K562 (cell line): ENCODE measurements around the gene XIRP2. TPM values are rescaled to one million over a fixed set of nuclear protein-coding genes. Genes with fewer than 3 reads are reported as not detected.

Source experiments
- ATAC-seq: fragments of 200-7000 bp; cut with Tn5 transposase; 3 replicates; pipeline ENCODE4 v1.9.1; 2020; ENCODE audit warnings: moderate library complexity
- BruUV-seq: library from RNA; stranded (reverse); fragments of 400-500 nt; replicated peaks from 2 replicates; lab custom pipeline; 2021; lab: Mats Ljungman, UMichigan
- CTCF ChIA-PET: fragments of 300-600 bp; formaldehyde crosslinking; extraction: SDS; loops from one replicate; lab custom pipeline; 2021; ENCODE audit warnings: low intra/inter-chr PET ratio; lab: Yijun Ruan, JAX
- POLR2A ChIA-PET: fragments of 300-600, 350-650 bp; sonication (Branson Sonifier 250); formaldehyde crosslinking; extraction: SDS; loops from one replicate; lab custom pipeline; 2021; ENCODE audit warnings: antibody characterized with exemption, inconsistent platforms; lab: Yijun Ruan, JAX
- DNase-seq, 4 experiments: peaks; one replicate each; pipeline versions ENCODE4 v3.0.0 to v3.0.0-alpha.2; 2011 to 2018; ENCODE audit warnings: low spot score in 3 of 4, mixed read lengths in 3 of 4; ENCODE audit errors: extremely low read depth in 1 of 4
- FAIRE-seq: peaks from 2 replicates; lab custom pipeline; 2011; peaks lifted over from hg19 to GRCh38; lab: Jason Lieb, UNC
- H2AFZ ChIP-seq: 2 replicates; pipeline ENCODE4 v1.6.0; 2011; ENCODE audit warnings: low read depth, low read length, control low read depth, inconsistent platforms
- H3K27ac ChIP-seq: fragments of 200-600 bp; 3 replicates; pipeline ENCODE4 v1.8.0; 2011; ENCODE audit warnings: low read depth, mild to moderate bottlenecking, control low read depth, inconsistent platforms, low read length, moderate library complexity, mixed read lengths; ENCODE audit errors: extremely low read depth
- H3K27me3 ChIP-seq, 2 experiments: fragments of 300-600 bp in 1 of 2; 2 replicates in 1 of 2; 3 replicates in 1 of 2; pipeline versions ENCODE4 v1.6.0 to v1.8.0; 2011; ENCODE audit warnings: inconsistent platforms in 2 of 2, low read length in 2 of 2, mild to moderate bottlenecking in 1 of 2, mixed read lengths in 1 of 2, moderate library complexity in 1 of 2; ENCODE audit not compliant: control insufficient read depth in 2 of 2, insufficient read depth in 2 of 2
- H3K36me3 ChIP-seq: fragments of 300-600 bp; 3 replicates; pipeline ENCODE4 v1.8.0; 2011; ENCODE audit warnings: mild to moderate bottlenecking, low read length, inconsistent platforms; ENCODE audit not compliant: control insufficient read depth, insufficient read depth
- H3K4me1 ChIP-seq, 2 experiments: fragments of 200-600 bp in 1 of 2; replicated peaks in 1 of 2; 2 replicates in 1 of 2; 3 replicates in 1 of 2; pipeline versions ENCODE4 v1.5.1 to v1.8.0; 2011; ENCODE audit warnings: inconsistent platforms in 2 of 2, low read length in 2 of 2, mild to moderate bottlenecking in 1 of 2, mixed read lengths in 1 of 2, moderate library complexity in 1 of 2; ENCODE audit not compliant: control insufficient read depth in 2 of 2, insufficient read depth in 2 of 2
- H3K4me2 ChIP-seq: 2 replicates; pipeline ENCODE4 v1.6.1; 2011; ENCODE audit warnings: low read length, control low read depth, inconsistent platforms, mixed read lengths; ENCODE audit not compliant: insufficient read depth
- H3K4me3 ChIP-seq: fragments of 200-600 bp; sonication (generic), shearing (Covaris generic); 2 replicates; pipeline ENCODE4 v1.5.1; 2016; ENCODE audit warnings: control low read depth, inconsistent platforms
- H3K79me2 ChIP-seq: fragments of 200-600 bp; 3 replicates; pipeline ENCODE4 v1.8.0; 2011; ENCODE audit warnings: low read length, inconsistent platforms; ENCODE audit not compliant: control insufficient read depth, insufficient read depth
- H3K9ac ChIP-seq, 2 experiments: 2 replicates each; pipeline versions ENCODE4 v1.6.0 to v1.6.1; 2011; ENCODE audit warnings: low read depth in 2 of 2, low read length in 2 of 2, control low read depth in 1 of 2, inconsistent platforms in 1 of 2, mild to moderate bottlenecking in 1 of 2, mixed read lengths in 1 of 2; ENCODE audit not compliant: insufficient read depth in 1 of 2
- H3K9me1 ChIP-seq: one replicate; pipeline ENCODE4 v1.6.0; 2011; ENCODE audit warnings: inconsistent platforms, mild to moderate bottlenecking, low read length, moderate library complexity; ENCODE audit not compliant: control insufficient read depth, insufficient read depth
- H3K9me3 ChIP-seq: replicated peaks from 2 replicates; pipeline ENCODE4 v1.5.1; 2011; ENCODE audit warnings: low read depth, low read length, inconsistent platforms; ENCODE audit not compliant: control insufficient read depth, insufficient read depth
- H4K20me1 ChIP-seq: replicated peaks from 2 replicates; pipeline ENCODE4 v1.6.1; 2011; ENCODE audit warnings: low read length, inconsistent platforms, mixed read lengths; ENCODE audit not compliant: control insufficient read depth, insufficient read depth
- ATF3 ChIP-seq, 2 experiments: fragments of 450-650 bp in 1 of 2; sonication (generic) in 1 of 2; formaldehyde crosslinking in 1 of 2; IDR thresholded peaks in 1 of 2; conservative IDR thresholded peaks in 1 of 2; 2 replicates each; pipeline versions ENCODE4 v1.6.1 to v1.8.1; 2016 to 2023; ENCODE audit warnings: mild to moderate bottlenecking in 2 of 2, moderate library complexity in 2 of 2, inconsistent platforms in 1 of 2, missing genetic modification reagents in 1 of 2
- HCFC1 ChIP-seq: IDR thresholded peaks from 2 replicates; pipeline ENCODE4 v1.6.1; 2012; ENCODE audit warnings: low read depth, low read length, improper control_type of control experiment
- KLF10 ChIP-seq: fragments of 250-450 bp; sonication (Bioruptor Pico); IDR thresholded peaks from 2 replicates; pipeline ENCODE4 v1.6.1; 2021; ENCODE audit warnings: matching md5 sums
- MITF ChIP-seq: IDR thresholded peaks from 2 replicates; pipeline ENCODE4 v1.6.1; 2014; ENCODE audit warnings: antibody characterized with exemption
- MXI1 ChIP-seq: IDR thresholded peaks from 2 replicates; pipeline ENCODE4 v1.6.1; 2011; ENCODE audit warnings: low read depth, mild to moderate bottlenecking, improper control_type of control experiment, low read length
- POLR3A ChIP-seq: IDR thresholded peaks from 2 replicates; pipeline ENCODE4 v1.6.1; 2011; ENCODE audit warnings: borderline replicate concordance, mild to moderate bottlenecking, moderate library complexity; ENCODE audit not compliant: insufficient read length, insufficient read depth; ENCODE audit errors: extremely low read depth
- POU5F1 ChIP-seq: fragments of 150-350 bp; IDR thresholded peaks from 2 replicates; pipeline ENCODE4 v1.6.1; 2014; ENCODE audit warnings: borderline replicate concordance, low read length, low read depth, mild to moderate bottlenecking; ENCODE audit not compliant: partially characterized antibody
- SPI1 ChIP-seq: IDR thresholded peaks from 2 replicates; pipeline ENCODE4 v1.6.1; 2011; ENCODE audit warnings: low read depth, low read length, control low read depth, borderline replicate concordance
- TBL1XR1 ChIP-seq, 2 experiments: IDR thresholded peaks; 2 replicates each; pipeline ENCODE4 v1.6.1; 2012; ENCODE audit warnings: improper control_type of control experiment in 2 of 2, low read length in 2 of 2, mild to moderate bottlenecking in 1 of 2
- ZBED1 ChIP-seq: IDR thresholded peaks from 2 replicates; pipeline ENCODE4 v1.6.1; 2014
- ZBTB9 ChIP-seq: fragments of 450-650 bp; formaldehyde crosslinking; IDR thresholded peaks from 2 replicates; pipeline ENCODE4 v1.4.0; 2020; ENCODE audit warnings: mild to moderate bottlenecking, moderate library complexity
- ZMIZ1 ChIP-seq, 2 experiments: fragments of 150-350 bp in 1 of 2; IDR thresholded peaks; 2 replicates each; pipeline ENCODE4 v1.6.1; 2012 to 2016; ENCODE audit warnings: low read depth in 2 of 2, low read length in 2 of 2, mild to moderate bottlenecking in 1 of 2, moderate library complexity in 1 of 2
- ZNF140 ChIP-seq: fragments of 250-450 bp; sonication (Bioruptor Pico); IDR thresholded peaks from 2 replicates; pipeline ENCODE4 v1.8.0; 2021; ENCODE audit warnings: moderate library complexity, mild to moderate bottlenecking, inconsistent platforms
- WGBS: fragments of 100-300 bp; shearing (Covaris generic); methylation state at CpG from one replicate; pipeline ENCODE4 v1.1.6; 2016; ENCODE audit warnings: low coverage, mixed read lengths; ENCODE audit not compliant: insufficient coverage; ENCODE audit errors: missing lambda C conversion rate; 5-methylcytosine and 5-hydroxymethylcytosine counted together
- in situ Hi-C: fragments of 300-500 bp; cut with MboI; formaldehyde crosslinking; loops from 4 replicates; pipeline ENCODE4 v1.15.0; 2018; ENCODE audit warnings: inconsistent platforms, mixed read lengths
- intact Hi-C: fragments of 100-400 bp; cut with micrococcal nuclease; formaldehyde crosslinking; loops from 2 replicates; pipeline ENCODE4 v1.14.2; 2022
- polyA plus RNA-seq, 8 experiments: library from polyadenylated mRNA; depleted of rRNA in 4 of 8; stranded (reverse) in 5 of 8; unstranded in 3 of 8; fragments of >200 nt; fragmentation: Nextera tagmentation in 2 of 8; fragmentation: Illumina TruSeq in 1 of 8; extraction: Ambion mirVana in 2 of 8; extraction: Trizol in 1 of 8; gene quantifications; 2 replicates each; pipeline versions ENCODE4 v1.2.1 to v1.2.3, GENCODE V29; 2011 to 2014; ENCODE audit warnings: inconsistent platforms in 1 of 8, missing spikeins in 1 of 8
- total RNA-seq, 7 experiments: library from RNA; depleted of rRNA in 6 of 7; stranded (reverse); fragments of >200 nt in 6 of 7; fragmentation: Illumina TruSeq in 2 of 7; extraction: Trizol in 2 of 7; gene quantifications; 2 replicates each; pipeline versions ENCODE4 v1.2.1 to v1.2.3, GENCODE V29; 2011 to 2021; ENCODE audit warnings: low replicate concordance in 1 of 7

Gene XIRP2
- total and polyA plus RNA-seq, 9 of the 15 experiments (the other 6 are each of a cell fraction or from before 2014, with no cell fraction given) = 0.04 to 0.10 (median 0.04) TPM; not detected in 2

GRCh38 chr2:167069855-167070254, 181.6 kb downstream of the XIRP2 start:
- H3K4me2 ChIP-seq = no peak overlapping the region
- no peaks in the 10 kb centered on the region for H3K9me1 ChIP-seq
- ChIA-PET POLR2A (no interaction called here), CTCF (no interaction called here)
- H3K27ac ChIP-seq = no peak overlapping the region
- no peaks in the 10 kb centered on the region for H3K4me1 ChIP-seq
- H3K9me3 ChIP-seq = no peaks in the 10 kb centered on the region; the same call in 1 of the 2 replicates
- H3K27me3 ChIP-seq = no peaks in the 10 kb centered on the region
- in situ Hi-C loops = no loop called here
- no peak for ATAC-seq
- TF ChIP-seq KLF10 (CRISPR knock-in tag) (no peak), TBL1XR1 (IDR thresholded peaks at IDR 0.05; ENCODE audit: low read length in 2 of 2) (no peak), HCFC1 (no peak), ZBED1 (no peak), ZBTB9 (CRISPR knock-in tag) (no peak), POU5F1 (no peak), MXI1 (no peak), ZMIZ1 (IDR thresholded peaks at IDR 0.05; ENCODE audit: low read depth in 2 of 2, low read length in 2 of 2) (no peak), SPI1 (no peak), ATF3 (IDR thresholded peaks at IDR 0.05) (no peak), ATF3 (CRISPR knock-in tag; conservative IDR thresholded peaks at IDR 0.05) (no peak), MITF (no peak), ZNF140 (CRISPR knock-in tag) (no peak), POLR3A (no peak)
- H3K9ac ChIP-seq = no peak overlapping the region
- H2AFZ ChIP-seq = no peak overlapping the region
- BruUV-seq = no TSS peak
- no peak for FAIRE-seq
- 0% methylated on average over 1 of the region's 1 CpG for WGBS
- DNase-seq = no peak
- H4K20me1 ChIP-seq = no peaks in the 10 kb centered on the region
- no peaks in the 10 kb centered on the region for H3K36me3 ChIP-seq
- H3K79me2 ChIP-seq = no peaks in the 10 kb centered on the region
- intact Hi-C loops = no loop called here
- H3K4me3 ChIP-seq = no peak overlapping the region
